H4 (cell line): ENCODE data around the gene TXNDC15. TPM values are rescaled to one million over a fixed set of nuclear protein-coding genes. Genes with fewer than 3 reads are reported as not detected.

ENCODE experiments used
- DNase-seq: peaks from one replicate; pipeline ENCODE4 v3.0.0-alpha.2; 2015; ENCODE audit warnings: low spot score
- total RNA-seq: library from RNA; depleted of rRNA; stranded (reverse); fragments of >200 nt; shearing (Covaris generic); gene quantifications from 2 replicates; pipeline ENCODE4 v1.2.3, GENCODE V29; 2014; rRNA removed

TXNDC15 gene
- total RNA-seq, 1 experiment from 2014 or later, result 107 TPM

GRCh38 chr5:134918861-134919260 is 44.7 kb downstream of the TXNDC15 start:
- DNase-seq, result no peak

GRCh38 chr5:134920848-134921575 is 46.8 kb downstream of the TXNDC15 start:
- DNase-seq, result no peak

GRCh38 chr5:134932508-134932907 is 58.3 kb downstream of the TXNDC15 start:
- no peak for DNase-seq

- no peak for DNase-seq
These were observed 60.0 kb downstream of the TXNDC15 start for GRCh38 chr5:134934202-134934601.

GRCh38 chr5:134935711-134936602 is 61.8 kb downstream of the TXNDC15 start:
- no peak for DNase-seq

DNA sequence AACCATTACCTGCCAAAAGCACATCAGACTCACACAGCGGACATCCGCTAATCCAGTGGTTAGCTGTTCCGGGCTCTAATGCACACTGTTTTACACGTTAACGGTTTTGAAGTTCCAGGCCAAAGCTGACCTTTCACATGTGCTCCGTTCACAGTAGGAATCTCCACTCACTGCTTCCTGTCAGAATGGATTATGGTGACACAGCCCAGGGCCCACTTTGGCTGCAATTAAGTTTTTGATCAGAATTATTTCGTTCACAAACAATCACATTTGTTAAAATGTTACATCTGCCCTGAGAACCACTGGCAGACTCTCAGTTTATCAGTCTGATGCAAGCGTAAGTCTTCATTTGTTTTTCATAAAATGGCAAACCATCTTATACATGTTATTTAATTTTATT is 63.4 kb downstream of the TXNDC15 start:
- no peak for DNase-seq

- DNase-seq, result no peak
These were observed 63.9 kb downstream of the TXNDC15 start for GRCh38 chr5:134938030-134938429.

DNA sequence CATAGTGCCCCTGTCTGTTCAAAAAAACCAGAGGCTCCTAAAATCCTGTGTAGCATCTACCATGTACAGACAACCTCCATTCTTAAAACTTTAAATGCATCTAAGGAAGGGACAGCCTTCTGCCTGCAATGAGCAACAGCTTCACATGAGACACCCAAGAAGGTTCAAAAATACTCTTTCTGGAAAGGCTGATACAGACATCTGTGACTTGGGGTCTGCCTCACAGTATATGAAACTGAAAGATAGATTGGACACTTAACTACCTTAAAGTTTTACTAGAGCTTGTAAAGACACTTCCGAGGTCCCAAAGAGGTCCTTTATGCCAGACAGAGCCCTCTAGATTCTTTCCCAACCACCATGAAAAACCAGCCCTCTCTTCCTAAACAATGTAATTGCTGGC is 65.3 kb downstream of the TXNDC15 start:
- DNase-seq, result no peak

DNA sequence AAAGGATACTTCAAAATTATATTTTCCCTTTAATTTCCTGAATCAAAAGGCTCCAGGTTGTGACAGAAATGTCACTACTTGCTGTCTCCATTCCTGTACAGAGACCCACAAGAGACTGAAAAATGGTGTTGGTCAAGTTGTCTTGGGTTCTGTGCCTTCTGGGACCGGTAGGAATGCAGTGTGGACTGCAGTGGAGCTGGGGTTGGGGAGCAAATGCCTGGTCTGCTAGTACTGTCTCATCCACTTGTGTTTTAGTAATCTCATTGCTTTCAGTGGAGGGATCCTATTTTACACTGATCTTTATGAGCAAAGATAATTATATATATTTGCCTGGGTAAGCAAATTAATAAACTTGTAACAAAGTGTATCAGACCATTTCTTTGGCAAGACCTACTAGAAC is 69.4 kb downstream of the TXNDC15 start:
- no peak for DNase-seq

- no peak for DNase-seq
These were observed 70.5 kb downstream of the TXNDC15 start for GRCh38 chr5:134944630-134945029.

DNA sequence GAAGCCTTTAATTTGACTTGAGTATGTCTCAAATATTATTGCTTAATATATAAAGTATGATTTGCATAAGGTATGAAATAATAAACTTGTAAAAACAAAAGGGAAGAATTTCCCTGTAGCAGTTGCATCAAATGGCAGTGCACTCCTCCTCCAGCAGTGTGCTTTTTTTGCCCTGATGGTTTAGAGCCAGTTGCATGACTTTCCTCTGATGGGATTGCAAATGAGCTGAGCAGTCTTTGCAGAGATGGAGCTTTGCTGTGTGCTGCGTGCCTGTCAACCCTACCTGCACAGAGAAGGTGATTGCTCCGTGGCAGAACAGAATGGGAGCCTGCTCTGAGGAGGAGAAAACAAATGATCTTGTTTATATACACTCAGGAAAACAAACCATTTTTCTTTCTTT is 70.9 kb downstream of the TXNDC15 start:
- DNase-seq, result no peak

- DNase-seq, result no peak
These were observed 74.7 kb downstream of the TXNDC15 start for GRCh38 chr5:134948911-134949310.

DNA sequence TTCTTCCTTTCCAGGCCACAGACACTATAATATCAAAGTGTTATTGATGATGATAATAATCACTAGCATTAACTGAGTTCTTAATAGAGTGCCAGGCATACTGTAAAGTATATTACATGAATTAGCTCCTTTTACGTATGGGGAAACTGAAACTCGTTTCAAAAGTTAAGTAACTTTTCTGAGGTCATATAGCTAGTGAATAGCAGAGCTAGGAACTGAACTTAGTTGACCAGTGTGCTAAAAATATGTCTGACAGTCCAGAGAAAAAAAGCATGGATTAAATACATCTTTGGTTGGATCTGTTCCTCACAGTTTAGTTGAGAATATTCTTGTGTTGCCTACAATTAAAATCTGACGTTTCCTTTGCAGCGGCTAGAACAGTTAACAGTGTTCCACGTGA is 75.1 kb downstream of the TXNDC15 start:
- DNase-seq, result no peak

Other genes with a start within 250 kb of the TXNDC15 start
- gene SAR1B, start 241.5 kb upstream of the TXNDC15 start, total RNA-seq, result 62.9 and 101 TPM in 2 replicates
- gene SEC24A, start 225.6 kb upstream of the TXNDC15 start, total RNA-seq, result 16.4 and 23.3 TPM in 2 replicates
- gene CAMLG, start 135.8 kb upstream of the TXNDC15 start, total RNA-seq, result 24.1 and 34.0 TPM in 2 replicates
- gene DDX46, start 115.6 kb upstream of the TXNDC15 start, total RNA-seq, result 28.4 and 31.5 TPM in 2 replicates
- gene C5orf24, start 28.4 kb upstream of the TXNDC15 start, total RNA-seq, result 28.5 and 41.4 TPM in 2 replicates
- gene PCBD2, start 30.8 kb downstream of the TXNDC15 start, total RNA-seq, result 7.6 and 9.9 TPM in 2 replicates
- 0.08 TPM in 1 of 2 replicates, not detected in the other for gene CATSPER3, start 93.5 kb downstream of the TXNDC15 start, total RNA-seq
- gene PITX1, start 159.9 kb downstream of the TXNDC15 start, total RNA-seq, result 27.0 and 32.6 TPM in 2 replicates